Activated naive CD8-positive, alpha-beta T cell treated with anti-CD3 and anti-CD28 coated beads, Interleukin-2, amount 50 U/mL, for 16 hours (primary cell): Measurements from ENCODE around the gene KSR1.

Experiments used
- DNase-seq: peaks from one replicate; pipeline ENCODE4 v3.0.0-alpha.2; 2020; ENCODE audit warnings: low read depth, low spot score

KSR1 gene

GRCh38 chr17:27535178-27535928 is 79.1 kb downstream of the KSR1 start:
- no peak for DNase-seq

GRCh38 chr17:27535975-27536374 is 79.7 kb downstream of the KSR1 start:
- no peak for DNase-seq

GRCh38 chr17:27536781-27537180 is 80.5 kb downstream of the KSR1 start:
- DNase-seq: no peak

GRCh38 chr17:27538156-27538955 is 82.1 kb downstream of the KSR1 start:
- DNase-seq: no peak

GRCh38 chr17:27539152-27539551 is 82.9 kb downstream of the KSR1 start:
- DNase-seq: no peak

- no peak for DNase-seq
Observed at GRCh38 chr17:27539794-27540317, 83.6 kb downstream of the KSR1 start.

GRCh38 chr17:27540318-27541101 is 84.3 kb downstream of the KSR1 start:
- DNase-seq: no peak

GRCh38 chr17:27541301-27542023 is 85.2 kb downstream of the KSR1 start:
- no peak for DNase-seq

DNA sequence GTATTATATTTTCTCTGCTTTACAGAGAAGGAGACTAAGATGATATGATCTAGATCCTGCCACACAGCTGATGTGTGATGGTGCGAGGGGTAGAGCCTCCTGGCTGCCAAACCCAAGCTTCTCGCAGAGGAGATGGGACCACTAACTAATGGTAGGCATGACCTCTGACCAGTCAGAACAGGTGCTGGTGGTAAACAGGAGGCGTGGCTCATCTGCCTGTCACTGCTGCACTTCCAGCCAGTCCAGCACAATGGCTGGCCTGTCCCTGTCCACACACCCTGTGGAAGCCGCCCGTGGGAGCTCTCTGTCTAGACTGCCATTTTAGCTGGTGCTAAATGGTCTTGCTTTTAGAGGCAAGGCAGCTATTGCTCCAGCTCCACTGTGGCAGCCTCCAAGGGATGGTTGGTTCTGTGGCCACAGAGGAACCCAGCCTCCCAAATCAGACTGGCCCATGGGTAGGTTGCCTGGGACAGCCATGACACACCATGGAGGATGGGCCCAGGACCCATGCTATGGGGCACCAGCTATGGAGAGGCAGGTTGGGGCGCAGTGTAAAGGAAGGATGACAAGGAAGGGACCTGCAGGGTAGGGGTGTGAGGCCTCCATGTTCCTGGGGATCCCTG is 86.7 kb downstream of the KSR1 start:
- DNase-seq: no peak

- no peak for DNase-seq
Observed at GRCh38 chr17:27543464-27543856, 87.2 kb downstream of the KSR1 start.

- DNase-seq: no peak
Observed at GRCh38 chr17:27543958-27544349, 87.7 kb downstream of the KSR1 start.

DNA sequence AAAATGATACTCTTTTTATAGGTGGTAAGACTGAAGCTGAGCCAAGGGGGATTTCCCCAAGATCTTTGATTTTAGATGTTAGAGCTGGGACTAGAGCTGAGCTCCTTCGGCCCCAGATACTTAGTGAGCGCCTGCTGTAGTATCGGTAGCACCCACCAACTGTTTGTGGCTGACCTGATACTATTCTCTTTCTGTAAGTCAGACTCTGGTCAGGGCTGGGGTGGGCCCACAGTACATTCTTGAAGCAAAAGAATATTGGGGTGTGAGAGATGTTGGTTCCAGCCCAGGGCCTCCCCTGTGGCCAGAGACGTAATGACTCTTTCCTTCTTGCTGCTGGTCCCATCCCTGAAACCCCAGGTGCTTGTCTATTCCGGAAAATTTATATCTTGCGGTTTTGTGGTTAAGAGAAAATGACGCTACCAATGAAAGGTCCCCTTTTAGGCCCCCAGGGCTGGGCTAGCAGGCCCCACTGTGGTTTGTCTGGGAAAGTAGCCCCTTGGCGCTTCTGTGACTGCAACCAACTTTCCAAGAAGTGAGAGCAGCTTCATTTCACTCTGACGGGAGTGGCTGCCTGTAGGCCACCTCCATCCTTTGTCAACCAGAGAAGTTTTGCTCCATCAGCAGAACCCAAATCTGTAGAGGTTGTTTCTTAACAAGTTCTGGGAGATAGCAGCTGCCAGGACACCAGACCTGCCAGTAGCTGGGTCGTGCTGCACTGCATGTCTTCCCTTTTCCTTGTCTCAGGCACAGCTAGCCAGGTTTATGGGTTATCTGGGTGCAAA is 88.3 kb downstream of the KSR1 start:
- peak; percentile 6 for DNase-seq

GRCh38 chr17:27545562-27546229 is 89.4 kb downstream of the KSR1 start:
- no peak for DNase-seq

- DNase-seq: no peak
Observed at GRCh38 chr17:27546624-27547300, 90.5 kb downstream of the KSR1 start.

GRCh38 chr17:27547301-27547683 is 91.0 kb downstream of the KSR1 start:
- no peak for DNase-seq

- DNase-seq: no peak
Observed at GRCh38 chr17:27548369-27548768, 92.1 kb downstream of the KSR1 start.

GRCh38 chr17:27549251-27549893 is 93.1 kb downstream of the KSR1 start:
- DNase-seq: no peak

DNA sequence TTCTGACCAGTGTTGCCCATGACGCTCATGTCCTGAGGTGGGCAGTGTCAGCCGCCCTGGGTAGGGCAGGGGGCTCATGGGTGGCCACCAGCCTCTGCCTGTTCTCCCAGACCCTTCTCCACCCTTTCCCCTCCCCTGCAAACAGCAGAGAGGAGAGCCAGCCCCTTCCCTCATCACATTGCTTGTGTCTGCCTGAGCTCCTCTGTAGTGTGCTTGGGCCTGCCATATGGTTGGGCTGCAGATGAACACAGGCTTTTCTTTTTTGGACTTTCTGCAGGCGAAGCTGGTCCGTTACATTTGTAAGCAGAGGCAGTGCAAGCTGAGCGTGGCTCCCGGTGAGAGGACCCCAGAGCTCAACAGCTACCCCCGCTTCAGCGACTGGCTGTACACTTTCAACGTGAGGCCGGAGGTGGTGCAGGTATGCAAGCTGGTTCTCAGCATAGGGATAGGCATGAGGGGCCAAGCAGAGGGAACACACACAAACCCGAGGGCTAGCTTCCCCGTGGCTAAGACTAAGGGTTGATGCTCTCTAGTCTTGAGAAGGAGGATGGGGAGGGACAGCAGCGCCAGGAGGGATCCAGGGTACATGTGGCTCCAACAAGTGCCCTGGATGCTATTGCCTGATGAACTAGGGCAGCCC is 94.2 kb downstream of the KSR1 start:
- no peak for DNase-seq
